ENCODE measurements around the gene CSMD2.

DNA sequence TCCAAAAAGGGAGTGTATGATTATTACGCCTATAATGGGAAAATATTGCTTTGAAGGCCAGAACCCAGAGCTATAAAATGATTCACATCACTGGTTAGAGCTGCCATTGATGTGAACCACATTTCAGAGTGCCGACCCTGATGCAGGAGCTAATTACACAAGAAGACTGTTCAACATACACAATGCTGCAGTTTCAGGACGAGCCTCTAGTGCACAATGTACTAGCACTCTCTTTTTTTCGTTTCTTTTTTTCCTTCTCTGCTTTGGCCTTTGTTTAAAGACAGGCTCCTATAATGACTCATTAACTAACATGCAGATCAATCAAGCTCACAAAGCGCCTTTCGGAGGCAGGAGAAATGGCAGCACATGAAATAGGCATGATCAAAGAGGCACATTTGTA is 367.2 kb downstream of the CSMD2 start:
- TF ChIP-seq, protein P1, sequence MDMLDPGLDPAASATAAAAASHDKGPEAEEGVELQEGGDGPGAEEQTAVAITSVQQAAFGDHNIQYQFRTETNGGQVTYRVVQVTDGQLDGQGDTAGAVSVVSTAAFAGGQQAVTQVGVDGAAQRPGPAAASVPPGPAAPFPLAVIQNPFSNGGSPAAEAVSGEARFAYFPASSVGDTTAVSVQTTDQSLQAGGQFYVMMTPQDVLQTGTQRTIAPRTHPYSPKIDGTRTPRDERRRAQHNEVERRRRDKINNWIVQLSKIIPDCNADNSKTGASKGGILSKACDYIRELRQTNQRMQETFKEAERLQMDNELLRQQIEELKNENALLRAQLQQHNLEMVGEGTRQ (IDR thresholded peaks at IDR 0.05; ENCODE audit: borderline replicate concordance, low read depth, low read length), result no peak
- TF ChIP-seq, protein P2, sequence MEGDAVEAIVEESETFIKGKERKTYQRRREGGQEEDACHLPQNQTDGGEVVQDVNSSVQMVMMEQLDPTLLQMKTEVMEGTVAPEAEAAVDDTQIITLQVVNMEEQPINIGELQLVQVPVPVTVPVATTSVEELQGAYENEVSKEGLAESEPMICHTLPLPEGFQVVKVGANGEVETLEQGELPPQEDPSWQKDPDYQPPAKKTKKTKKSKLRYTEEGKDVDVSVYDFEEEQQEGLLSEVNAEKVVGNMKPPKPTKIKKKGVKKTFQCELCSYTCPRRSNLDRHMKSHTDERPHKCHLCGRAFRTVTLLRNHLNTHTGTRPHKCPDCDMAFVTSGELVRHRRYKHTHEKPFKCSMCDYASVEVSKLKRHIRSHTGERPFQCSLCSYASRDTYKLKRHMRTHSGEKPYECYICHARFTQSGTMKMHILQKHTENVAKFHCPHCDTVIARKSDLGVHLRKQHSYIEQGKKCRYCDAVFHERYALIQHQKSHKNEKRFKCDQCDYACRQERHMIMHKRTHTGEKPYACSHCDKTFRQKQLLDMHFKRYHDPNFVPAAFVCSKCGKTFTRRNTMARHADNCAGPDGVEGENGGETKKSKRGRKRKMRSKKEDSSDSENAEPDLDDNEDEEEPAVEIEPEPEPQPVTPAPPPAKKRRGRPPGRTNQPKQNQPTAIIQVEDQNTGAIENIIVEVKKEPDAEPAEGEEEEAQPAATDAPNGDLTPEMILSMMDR (IDR thresholded peaks at IDR 0.05), result no peak
- TF ChIP-seq TAF1 (IDR thresholded peaks at IDR 0.05; ENCODE audit: borderline replicate concordance, low read depth, low read length) (no peak), GATA2 (CRISPR knock-in tag; IDR thresholded peaks at IDR 0.05) (no peak), POLR2AphosphoS5 (IDR thresholded peaks at IDR 0.05; ENCODE audit: low read depth, low read length) (no peak), RCOR1 (IDR thresholded peaks at IDR 0.05; ENCODE audit: low read length) (no peak)
